Loucy (cell line): Measurements from ENCODE around the gene HDAC11.

Experiments used
- CTCF ChIP-seq: fragments of 200-600 bp; sonication (generic); conservative IDR thresholded peaks from 2 replicates; pipeline ENCODE4 v1.5.1; 2014; ENCODE audit warnings: mild to moderate bottlenecking, antibody characterized with exemption, low read length
- EZH2phosphoT487 ChIP-seq: fragments of 200-600 bp; IDR thresholded peaks from 2 replicates; pipeline ENCODE4 v1.6.1; 2018; ENCODE audit warnings: antibody characterized with exemption, mild to moderate bottlenecking, moderate library complexity, borderline replicate concordance

- TF ChIP-seq CTCF (no peak), EZH2phosphoT487 (no peak)
Measured at GRCh38 chr3:13525827-13526625, 45.9 kb downstream of the HDAC11 start.
